GM10847 (cell line): ENCODE data around the gene ERCC5.

Experiments
- POLR2A ChIP-seq: IDR thresholded peaks from 2 replicates; pipeline ENCODE4 v1.6.1; 2011; ENCODE audit not compliant: insufficient read length; ENCODE audit errors: extremely low read depth

The ERCC5 gene

DNA sequence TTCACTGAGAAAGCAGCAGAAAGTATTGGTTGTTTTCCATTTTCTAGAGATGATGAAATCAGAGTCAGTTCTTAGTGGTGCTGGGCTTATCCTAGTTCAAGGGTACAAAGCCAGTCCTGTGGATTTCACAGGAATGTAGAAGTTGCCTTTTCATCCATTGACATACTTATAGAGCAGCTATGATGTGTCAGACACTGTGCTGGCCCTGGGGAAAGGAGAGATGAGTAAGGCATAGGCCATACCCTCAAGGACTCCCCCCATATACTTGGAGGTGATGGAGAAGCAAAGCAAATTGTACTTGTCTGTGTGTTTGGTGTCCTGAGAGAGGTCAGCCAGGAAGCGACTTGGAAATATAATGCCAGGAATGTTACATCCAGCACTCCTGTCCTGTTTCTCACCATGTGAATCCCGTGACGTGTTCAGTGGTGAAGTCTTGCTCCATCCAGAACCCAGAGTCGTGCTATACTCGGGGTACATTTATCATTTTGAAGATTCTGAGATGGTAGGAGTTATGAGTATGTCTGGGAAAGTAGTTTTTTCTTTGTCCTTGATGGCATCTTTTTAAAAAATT is 22.6 kb downstream of the ERCC5 start:
- no peak for TF ChIP-seq POLR2A

DNA sequence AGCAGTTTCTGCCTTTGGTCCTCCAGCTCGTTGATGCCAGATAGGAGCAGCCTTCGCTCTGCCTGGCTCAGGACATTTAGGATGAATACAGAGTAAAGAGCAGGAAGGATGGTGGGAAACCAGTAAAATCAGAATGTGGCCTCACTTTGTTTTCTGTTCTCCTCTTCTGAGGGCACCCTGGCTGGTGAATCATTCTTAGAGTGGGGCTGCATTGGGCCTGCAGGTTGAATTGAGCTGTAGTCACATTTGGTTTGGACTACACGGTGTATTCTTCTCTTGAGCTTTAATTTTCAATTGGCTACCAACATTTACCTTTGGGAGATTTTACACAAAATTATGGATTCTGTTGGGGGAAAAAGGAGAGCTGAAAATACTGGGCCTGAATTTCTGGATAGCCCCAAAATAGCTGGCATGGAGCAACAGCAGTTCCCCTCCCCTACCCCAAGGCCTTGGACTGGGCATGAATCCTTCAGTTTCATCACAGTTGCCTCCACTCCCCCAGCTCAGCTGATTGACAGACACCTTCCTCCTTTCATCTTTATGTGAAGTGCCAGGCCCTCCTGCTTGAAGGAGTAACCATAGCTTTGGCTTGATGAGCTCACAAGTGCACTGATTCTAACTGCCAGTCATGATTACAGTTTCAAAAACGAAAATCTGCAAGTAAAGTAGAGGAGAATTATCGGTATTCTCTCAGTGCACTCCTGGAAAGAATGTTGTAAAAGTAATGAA is 24.3 kb downstream of the ERCC5 start:
- TF ChIP-seq POLR2A = no peak

DNA sequence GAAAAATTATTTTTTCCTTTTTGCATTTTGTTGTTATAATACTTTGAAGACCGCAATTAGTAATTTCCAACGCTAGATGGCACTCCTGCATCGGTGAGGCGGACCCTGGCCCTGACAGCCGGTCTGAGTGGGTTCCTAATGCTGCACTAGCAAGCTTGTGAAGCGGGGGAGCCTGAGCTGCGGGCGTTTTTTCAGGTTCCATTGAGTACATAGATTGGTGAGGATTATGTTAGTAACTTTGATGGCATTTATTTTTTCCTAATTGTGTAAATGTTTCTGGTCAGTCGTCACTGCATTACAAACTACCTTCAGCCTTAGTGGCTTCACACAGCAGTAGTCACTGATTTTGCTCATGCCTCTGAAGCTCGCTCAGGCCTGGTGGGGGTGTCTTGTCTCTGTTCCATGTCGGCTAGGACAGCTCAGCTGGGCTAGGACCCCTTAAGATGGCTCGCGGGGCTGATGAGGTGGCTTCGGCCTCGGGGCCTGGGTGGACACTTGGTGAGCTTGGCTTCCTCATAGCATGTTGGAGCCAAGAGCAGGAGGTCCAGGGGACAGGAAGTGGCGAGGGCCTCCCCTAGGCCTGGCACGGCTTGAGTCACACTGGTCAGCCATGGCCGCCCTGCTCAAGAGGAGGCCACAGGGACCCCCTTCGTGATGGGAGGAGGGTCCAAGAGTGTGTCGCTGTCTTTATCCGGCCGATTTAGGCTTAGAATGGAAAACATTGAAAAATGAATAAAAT is 25.0 kb downstream of the ERCC5 start:
- no peak for TF ChIP-seq POLR2A

DNA sequence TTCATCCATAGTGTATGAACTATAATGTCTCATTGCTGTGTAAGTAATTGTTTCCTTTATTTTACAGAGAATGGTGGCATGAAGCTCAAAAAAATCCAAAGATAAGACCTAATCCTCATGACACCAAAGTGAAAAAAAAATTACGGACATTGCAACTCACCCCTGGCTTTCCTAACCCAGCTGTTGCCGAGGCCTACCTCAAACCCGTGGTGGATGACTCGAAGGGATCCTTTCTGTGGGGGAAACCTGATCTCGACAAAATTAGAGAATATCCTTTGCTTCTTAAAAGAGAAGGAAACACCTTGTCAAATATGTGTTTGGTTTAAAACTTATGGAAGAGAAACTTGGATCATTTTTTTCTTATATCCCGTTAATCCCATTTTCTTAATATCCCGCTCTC is 26.3 kb downstream of the ERCC5 start:
- no peak for TF ChIP-seq POLR2A

DNA sequence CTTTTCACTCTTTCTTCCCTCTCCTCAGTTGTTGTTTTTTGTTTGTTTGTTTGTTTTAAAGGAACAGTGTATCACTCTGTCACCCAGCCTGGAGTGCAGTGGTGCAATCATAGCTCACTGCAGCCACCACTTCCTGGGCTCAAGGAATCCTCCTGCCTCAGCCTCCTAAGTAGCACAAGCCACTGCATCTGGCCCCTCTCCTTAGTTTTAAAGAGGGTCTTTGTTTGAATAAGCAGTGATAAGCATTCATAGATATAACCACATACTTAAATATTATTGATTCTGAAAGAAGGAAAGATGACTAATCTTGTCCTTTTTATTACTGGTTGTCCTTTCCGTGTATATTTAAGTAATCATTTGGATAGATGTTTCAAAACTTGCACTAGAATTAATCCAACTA is 26.7 kb downstream of the ERCC5 start:
- no peak for TF ChIP-seq POLR2A

DNA sequence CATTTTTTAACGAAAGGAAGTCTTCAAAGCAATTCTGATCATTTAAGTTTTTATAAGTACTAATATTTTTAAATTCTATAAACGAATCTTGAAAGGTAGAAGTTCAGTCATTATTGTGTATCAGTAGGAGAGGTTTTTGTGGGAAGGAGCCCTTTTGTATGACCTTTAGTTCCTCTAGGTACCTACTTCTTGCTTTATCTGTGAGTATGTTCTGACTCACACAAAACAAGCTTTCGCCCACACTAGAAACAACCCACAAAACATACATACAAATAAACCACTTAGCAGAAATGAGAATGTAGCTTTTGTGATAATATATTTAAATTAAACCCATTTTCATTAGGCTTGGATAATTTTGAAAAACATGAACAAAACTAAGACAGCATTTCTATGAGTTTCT is 27.8 kb downstream of the ERCC5 start:
- no peak for TF ChIP-seq POLR2A

DNA sequence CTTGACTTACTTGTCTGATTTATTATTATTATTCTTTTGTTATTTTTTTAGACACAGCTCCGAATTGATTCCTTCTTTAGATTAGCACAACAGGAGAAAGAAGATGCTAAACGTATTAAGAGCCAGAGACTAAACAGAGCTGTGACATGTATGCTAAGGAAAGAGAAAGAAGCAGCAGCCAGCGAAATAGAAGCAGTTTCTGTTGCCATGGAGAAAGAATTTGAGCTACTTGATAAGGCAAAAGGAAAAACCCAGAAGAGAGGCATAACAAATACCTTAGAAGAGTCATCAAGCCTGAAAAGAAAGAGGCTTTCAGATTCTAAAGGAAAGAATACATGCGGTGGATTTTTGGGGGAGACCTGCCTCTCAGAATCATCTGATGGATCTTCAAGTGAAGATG is 29.4 kb downstream of the ERCC5 start:
- no peak for TF ChIP-seq POLR2A

DNA sequence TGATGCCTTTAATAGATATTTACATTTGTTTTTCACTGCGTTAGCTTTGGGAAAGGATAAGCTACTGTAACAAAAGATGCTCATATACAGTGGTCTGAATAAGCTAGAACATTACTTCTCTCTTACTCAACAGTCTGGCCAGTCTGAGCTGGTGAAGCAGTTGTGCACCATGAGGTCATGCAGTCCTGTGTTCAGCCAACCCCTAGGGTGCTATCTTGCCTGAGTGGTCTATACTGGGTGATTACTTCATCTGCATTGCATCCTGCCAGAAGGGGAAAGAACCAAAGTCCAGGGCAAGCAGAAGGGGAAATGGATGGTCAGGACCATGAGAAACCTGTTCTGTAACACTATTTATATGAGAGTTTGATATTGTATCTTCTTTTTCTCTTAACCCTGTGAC is 31.5 kb downstream of the ERCC5 start:
- no peak for TF ChIP-seq POLR2A

DNA sequence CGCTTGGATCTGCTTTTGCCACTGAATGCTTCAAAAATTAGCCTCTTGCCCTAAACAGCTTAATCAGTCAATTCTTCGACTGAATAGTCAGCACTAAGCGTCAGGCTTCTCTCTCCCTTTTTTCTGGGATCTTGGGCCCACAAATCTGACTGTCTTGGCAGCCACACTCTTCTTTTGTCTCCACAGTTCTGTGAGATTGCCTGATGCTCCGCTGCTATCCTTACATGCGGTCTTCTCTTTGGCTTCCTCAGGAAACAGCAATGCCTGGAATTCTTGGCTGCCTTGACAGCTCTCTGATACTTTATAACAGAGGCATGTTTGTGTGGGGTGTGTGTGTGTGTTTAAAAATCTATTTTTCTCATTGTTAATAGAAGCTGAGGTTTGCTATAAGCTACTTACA is 32.6 kb downstream of the ERCC5 start:
- no peak for TF ChIP-seq POLR2A

DNA sequence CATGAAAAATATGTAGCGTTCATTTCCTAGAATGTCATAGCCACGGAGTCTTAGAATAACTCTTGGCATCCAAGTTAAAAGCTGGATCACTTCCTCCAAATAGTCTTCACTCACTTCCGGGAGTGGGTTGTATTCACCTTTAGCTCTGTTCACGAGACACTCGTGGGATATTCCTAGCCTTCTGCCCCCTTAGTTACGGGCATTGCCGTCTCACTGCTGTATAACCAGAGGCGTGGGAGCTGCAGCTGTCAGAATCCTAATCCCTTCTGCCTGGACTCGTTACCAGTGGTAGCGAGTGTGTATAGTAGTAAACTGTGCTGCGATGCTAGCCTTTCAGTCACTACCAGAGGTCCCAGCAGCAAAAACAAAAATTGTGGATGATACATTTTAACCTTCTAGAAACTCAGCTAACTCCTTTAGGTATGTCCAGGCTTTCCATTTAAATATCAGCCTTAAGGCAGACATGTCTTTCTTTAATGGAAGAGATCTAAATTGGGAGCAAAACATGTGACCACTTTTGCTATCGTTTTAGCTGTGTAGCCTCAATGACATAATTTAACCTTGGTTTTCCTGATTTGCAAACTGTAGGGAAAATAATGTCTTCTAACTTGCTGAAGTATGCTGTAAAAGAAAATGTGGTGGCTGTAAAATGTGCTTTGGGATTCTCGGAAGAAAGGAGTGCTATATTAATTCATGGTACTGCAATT is 34.1 kb downstream of the ERCC5 start:
- no peak for TF ChIP-seq POLR2A

DNA sequence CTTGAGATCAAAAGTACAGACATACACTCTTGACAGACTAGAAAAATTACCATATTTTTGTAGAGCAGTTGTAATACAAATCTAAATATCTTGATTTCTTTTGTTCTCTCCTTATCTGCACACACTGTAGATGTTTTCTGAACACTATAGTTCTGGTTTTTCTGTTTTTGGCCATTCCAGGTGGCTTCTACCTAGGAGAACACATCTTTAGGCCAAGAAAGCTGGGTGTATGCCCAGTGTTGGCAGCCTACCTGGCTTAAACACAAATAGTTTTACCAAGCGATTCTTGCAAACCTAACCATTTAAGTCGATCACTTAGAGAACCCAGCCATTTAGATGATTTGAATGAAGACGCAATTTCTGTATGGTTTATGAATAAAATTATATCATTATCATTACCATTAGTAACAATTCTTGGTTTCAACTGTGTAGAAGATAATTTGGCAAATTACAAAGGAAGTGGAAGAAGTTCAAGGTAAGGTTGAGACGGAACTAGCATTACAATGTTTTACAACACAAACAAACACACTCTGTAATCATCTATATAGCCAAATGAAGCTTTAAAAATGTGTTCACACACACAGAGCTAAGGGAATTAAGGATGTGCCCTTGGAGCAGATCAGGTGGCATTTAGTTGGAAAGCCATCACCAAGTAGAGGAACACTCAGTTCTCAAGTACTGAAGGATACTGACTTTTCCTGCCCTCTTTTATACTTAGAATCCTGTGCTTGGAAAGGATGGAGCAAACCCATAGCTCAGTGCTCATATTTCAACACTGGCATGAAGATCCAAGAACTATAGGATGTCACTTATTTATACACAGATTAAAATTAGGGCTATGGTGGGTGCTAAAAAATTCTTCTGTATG is 36.2 kb downstream of the ERCC5 start:
- no peak for TF ChIP-seq POLR2A

DNA sequence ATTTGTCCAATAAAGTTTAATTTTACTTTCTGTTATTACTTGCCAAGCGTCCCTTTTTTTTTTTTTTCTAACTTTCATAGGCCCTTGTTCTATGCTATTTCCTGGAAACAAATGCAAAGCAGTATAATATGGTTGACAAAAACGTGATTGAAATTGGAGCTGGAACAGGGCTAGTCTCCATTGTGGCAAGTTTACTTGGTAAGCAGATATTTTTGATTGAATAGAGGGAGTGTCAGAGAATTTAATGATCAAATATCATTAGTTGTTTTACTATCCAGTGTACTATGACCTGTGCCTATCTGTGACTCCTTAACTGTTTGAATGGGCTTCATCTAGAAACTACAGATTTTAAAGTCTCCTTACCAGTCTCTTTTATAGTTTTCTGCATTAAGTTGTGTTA is 46.7 kb downstream of the ERCC5 start:
- TF ChIP-seq POLR2A = no peak

DNA sequence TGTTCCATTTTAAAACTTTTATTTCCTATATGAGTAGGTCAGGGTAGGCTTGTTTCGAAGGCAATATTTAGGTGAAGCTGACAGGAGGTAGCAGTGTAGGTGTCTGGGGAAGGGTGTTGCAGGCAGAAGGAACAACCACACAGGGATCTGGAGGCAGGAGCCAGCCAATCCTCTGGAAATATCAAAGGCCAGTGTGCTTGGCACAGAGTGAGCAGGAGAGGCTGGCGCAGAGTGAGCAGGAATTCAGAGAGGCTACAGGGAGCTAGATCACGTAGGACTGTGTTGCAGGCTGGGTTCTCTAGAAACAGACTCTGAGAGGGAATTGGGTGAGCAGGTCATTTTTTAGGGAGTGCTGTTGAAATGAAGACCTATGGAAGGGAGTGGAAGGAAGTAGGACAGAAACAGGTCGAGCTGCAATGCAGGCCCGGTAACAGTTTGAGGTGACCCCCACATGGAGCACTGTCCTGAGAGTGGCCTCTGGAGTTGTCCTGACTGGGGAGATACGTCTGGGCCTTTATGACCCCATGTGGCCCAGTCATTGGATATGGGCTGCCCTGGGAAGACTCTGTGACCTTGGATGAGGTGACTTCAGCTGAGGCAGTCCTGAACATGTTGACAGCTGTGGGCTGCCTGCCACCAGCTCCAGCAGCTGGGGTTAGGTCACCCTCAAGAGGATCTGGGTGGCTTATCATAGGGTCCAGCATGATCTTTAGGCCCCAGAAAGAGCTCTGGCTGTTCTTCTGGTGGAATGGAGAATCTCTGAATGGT is 51.7 kb downstream of the ERCC5 start:
- TF ChIP-seq POLR2A = no peak

DNA sequence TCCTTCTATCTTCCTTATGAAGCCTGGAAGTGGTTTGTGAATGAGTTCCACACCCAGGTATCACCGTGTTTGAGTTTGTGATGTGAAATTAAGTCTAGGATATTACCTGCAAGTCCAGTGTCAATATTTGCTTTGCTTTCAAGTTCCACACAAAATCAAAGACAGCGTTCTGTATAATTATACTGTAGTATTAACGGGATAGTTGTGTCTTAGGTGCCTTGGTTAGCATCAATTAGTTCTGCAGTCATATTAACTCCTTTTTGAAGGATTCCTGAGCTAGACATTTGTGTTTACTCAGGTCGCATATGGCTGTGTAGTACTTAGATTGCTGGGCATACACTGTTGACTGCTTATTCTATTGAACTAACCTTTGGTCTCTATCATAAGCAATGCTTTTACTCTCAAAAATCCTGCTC is 54.4 kb downstream of the ERCC5 start:
- TF ChIP-seq POLR2A = no peak
